ENCODE results near the gene ASB15. TPM values are rescaled to one million over a fixed set of nuclear protein-coding genes. Genes with fewer than 3 reads are reported as not detected.

Gene ASB15
- total and polyA plus RNA-seq, 2 of the 13 experiments (the other 11 are each of a cell fraction or from before 2014, with no cell fraction given): not detected

DNA sequence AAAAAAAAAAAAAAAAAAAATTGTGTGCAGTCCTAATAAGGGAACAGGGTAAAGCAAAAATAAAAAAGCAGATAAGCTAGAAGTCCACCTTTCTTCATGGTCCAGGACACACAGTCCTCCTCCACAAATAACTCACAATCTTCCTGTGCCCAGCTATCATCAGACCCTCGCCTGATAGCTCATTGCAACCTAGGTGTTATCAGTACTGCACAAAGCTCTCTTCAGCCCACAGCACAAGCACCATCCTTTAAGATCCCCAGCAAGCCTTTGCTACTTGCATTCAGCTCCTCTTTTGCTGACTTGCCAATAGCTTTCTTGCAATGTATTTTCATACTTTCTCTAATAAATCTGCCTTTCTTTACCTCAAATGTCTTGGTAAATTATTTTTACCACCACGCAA, 49.0 kb upstream of the ASB15 start (continued):
- TF ChIP-seq, protein P1, sequence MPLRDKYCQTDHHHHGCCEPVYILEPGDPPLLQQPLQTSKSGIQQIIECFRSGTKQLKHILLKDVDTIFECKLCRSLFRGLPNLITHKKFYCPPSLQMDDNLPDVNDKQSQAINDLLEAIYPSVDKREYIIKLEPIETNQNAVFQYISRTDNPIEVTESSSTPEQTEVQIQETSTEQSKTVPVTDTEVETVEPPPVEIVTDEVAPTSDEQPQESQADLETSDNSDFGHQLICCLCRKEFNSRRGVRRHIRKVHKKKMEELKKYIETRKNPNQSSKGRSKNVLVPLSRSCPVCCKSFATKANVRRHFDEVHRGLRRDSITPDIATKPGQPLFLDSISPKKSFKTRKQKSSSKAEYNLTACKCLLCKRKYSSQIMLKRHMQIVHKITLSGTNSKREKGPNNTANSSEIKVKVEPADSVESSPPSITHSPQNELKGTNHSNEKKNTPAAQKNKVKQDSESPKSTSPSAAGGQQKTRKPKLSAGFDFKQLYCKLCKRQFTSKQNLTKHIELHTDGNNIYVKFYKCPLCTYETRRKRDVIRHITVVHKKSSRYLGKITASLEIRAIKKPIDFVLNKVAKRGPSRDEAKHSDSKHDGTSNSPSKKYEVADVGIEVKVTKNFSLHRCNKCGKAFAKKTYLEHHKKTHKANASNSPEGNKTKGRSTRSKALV (CRISPR knock-in tag; IDR thresholded peaks at IDR 0.05): no peak
- TF ChIP-seq ZNF616 (CRISPR knock-in tag; IDR thresholded peaks at IDR 0.05; ENCODE audit: low read depth) (no peak), RFXANK (CRISPR knock-in tag; IDR thresholded peaks at IDR 0.05) (no peak), RXRB (CRISPR knock-in tag; IDR thresholded peaks at IDR 0.05; ENCODE audit: borderline replicate concordance) (no peak), RBM39 (IDR thresholded peaks at IDR 0.05; ENCODE audit: low read depth, low read length, poor library complexity, severe bottlenecking) (no peak), MTF2 (CRISPR knock-in tag; IDR thresholded peaks at IDR 0.05; ENCODE audit: borderline replicate concordance) (no peak)
- TF ChIP-seq, protein P2, sequence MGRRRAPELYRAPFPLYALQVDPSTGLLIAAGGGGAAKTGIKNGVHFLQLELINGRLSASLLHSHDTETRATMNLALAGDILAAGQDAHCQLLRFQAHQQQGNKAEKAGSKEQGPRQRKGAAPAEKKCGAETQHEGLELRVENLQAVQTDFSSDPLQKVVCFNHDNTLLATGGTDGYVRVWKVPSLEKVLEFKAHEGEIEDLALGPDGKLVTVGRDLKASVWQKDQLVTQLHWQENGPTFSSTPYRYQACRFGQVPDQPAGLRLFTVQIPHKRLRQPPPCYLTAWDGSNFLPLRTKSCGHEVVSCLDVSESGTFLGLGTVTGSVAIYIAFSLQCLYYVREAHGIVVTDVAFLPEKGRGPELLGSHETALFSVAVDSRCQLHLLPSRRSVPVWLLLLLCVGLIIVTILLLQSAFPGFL (CRISPR knock-in tag; IDR thresholded peaks at IDR 0.05): no peak
- TF ChIP-seq, protein P3, sequence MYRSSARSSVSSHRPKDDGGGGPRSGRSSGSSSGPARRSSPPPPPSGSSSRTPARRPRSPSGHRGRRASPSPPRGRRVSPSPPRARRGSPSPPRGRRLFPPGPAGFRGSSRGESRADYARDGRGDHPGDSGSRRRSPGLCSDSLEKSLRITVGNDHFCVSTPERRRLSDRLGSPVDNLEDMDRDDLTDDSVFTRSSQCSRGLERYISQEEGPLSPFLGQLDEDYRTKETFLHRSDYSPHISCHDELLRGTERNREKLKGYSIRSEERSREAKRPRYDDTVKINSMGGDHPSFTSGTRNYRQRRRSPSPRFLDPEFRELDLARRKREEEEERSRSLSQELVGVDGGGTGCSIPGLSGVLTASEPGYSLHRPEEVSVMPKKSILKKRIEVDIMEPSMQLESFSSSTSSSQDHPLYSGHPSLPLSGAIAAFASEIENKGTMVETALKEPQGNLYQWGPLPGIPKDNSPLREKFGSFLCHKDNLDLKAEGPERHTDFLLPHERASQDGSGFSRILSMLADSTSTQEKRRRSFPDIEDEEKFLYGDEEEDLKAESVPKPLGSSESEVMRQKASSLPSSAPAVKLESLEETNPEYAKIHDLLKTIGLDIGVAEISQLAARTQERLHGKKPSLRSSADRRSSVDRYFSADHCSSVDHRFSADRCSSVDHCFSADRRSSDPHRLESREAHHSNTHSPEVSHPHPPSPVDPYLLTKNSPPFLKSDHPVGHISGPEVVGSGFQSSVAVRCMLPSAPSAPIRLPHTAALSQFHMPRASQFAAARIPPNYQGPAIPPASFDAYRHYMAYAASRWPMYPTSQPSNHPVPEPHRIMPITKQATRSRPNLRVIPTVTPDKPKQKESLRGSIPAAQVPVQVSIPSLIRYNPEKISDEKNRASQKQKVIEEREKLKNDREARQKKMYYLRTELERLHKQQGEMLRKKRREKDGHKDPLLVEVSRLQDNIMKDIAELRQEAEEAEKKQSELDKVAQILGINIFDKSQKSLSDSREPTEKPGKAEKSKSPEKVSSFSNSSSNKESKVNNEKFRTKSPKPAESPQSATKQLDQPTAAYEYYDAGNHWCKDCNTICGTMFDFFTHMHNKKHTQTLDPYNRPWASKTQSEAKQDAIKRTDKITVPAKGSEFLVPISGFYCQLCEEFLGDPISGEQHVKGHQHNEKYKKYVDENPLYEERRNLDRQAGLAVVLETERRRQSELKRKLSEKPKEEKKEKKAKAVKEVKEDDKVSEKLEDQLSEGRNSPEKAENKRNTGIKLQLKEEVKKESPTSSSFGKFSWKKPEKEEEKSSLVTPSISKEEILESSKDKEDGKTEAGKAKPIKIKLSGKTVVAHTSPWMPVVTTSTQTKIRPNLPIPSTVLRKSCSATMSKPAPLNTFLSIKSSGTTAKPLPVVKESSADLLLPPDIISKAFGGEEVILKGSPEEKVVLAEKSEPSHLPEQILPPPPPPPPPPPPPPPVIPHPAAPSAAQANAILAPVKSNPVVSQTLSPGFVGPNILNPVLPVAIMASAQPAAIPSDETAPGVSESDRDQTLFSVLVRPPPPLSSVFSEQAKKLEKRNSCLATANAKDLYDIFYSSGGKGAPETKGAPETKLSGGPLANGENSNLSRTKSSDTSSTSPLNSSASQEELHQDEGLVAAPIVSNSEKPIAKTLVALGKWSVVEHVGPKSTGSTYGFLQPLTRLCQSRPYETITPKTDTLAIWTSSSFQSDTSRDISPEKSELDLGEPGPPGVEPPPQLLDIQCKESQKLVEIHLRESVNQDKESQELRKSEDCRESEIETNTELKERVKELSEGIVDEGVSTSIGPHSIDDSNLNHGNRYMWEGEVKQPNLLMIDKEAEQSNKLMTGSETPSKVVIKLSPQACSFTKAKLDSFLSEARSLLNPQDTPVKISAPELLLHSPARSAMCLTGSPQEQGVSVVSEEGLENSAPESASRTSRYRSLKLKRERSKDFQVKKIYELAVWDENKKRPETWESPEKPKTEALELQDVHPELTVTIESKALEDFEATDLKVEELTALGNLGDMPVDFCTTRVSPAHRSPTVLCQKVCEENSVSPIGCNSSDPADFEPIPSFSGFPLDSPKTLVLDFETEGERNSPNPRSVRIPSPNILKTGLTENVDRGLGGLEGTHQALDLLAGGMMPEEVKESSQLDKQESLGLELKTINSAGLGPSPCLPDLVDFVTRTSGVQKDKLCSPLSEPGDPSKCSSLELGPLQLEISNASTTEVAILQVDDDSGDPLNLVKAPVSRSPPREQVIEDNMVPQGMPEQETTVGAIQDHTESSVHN (CRISPR knock-in tag; IDR thresholded peaks at IDR 0.05): no peak
- TF ChIP-seq, protein P4, sequence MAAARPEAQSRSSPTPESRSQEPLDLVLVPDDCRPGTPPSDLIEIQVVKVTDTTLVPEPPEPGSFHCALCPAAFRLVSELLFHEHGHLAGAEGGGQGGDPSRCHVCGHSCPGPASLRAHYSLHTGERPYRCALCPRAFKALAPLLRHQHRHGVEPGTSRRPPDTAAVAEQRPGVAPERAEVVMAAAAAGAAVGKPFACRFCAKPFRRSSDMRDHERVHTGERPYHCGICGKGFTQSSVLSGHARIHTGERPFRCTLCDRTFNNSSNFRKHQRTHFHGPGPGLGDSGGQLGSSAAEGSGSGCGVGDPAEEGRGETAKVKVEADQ (CRISPR knock-in tag; IDR thresholded peaks at IDR 0.05; ENCODE audit: borderline replicate concordance): no peak
- TF ChIP-seq, protein P5, sequence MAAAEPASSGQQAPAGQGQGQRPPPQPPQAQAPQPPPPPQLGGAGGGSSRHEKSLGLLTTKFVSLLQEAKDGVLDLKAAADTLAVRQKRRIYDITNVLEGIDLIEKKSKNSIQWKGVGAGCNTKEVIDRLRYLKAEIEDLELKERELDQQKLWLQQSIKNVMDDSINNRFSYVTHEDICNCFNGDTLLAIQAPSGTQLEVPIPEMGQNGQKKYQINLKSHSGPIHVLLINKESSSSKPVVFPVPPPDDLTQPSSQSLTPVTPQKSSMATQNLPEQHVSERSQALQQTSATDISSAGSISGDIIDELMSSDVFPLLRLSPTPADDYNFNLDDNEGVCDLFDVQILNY (CRISPR knock-in tag; conservative IDR thresholded peaks at IDR 0.05): no peak
